GM21447 (cell line): Measurements from ENCODE around the gene P2RX1.

Source experiments
- ATAC-seq: cut with Tn5 transposase; IDR thresholded peaks from one replicate; pipeline ENCODE4 v1.9.1; 2021; ENCODE audit not compliant: unreplicated experiment

Gene P2RX1

GRCh38 chr17:3889325-3890012 is 26.8 kb downstream of the P2RX1 start:
- no peak for ATAC-seq

- ATAC-seq = no peak
Observed at GRCh38 chr17:3888343-3889171, 27.7 kb downstream of the P2RX1 start.

GRCh38 chr17:3887804-3888203 is 28.5 kb downstream of the P2RX1 start:
- ATAC-seq = no peak

GRCh38 chr17:3887394-3887793 is 28.9 kb downstream of the P2RX1 start:
- ATAC-seq = no peak

- ATAC-seq = no peak
Observed at GRCh38 chr17:3886776-3887175, 29.5 kb downstream of the P2RX1 start.

- ATAC-seq = no peak
Observed at GRCh38 chr17:3885970-3886369, 30.3 kb downstream of the P2RX1 start.

GRCh38 chr17:3885271-3885670 is 31.0 kb downstream of the P2RX1 start:
- no peak for ATAC-seq

GRCh38 chr17:3884188-3884587 is 32.1 kb downstream of the P2RX1 start:
- ATAC-seq = no peak

- ATAC-seq = no peak
Observed at GRCh38 chr17:3882276-3882675, 34.0 kb downstream of the P2RX1 start.

- ATAC-seq = no peak
Observed at GRCh38 chr17:3880983-3881382, 35.3 kb downstream of the P2RX1 start.

GRCh38 chr17:3879591-3880417 is 36.5 kb downstream of the P2RX1 start:
- no peak for ATAC-seq

- ATAC-seq = no peak
Observed at GRCh38 chr17:3879186-3879585, 37.1 kb downstream of the P2RX1 start.

GRCh38 chr17:3877220-3877619 is 39.0 kb downstream of the P2RX1 start:
- no peak for ATAC-seq

- no peak for ATAC-seq
Observed at GRCh38 chr17:3875317-3875716, 40.9 kb downstream of the P2RX1 start.

- no peak for ATAC-seq
Observed at GRCh38 chr17:3873862-3874261, 42.4 kb downstream of the P2RX1 start.

GRCh38 chr17:3870871-3871306 is 45.4 kb downstream of the P2RX1 start:
- ATAC-seq = no peak

- ATAC-seq = no peak
Observed at GRCh38 chr17:3867606-3868005, 48.7 kb downstream of the P2RX1 start.

GRCh38 chr17:3867106-3867505 is 49.2 kb downstream of the P2RX1 start:
- ATAC-seq = no peak

- no peak for ATAC-seq
Observed at GRCh38 chr17:3866276-3866675, 50.0 kb downstream of the P2RX1 start.

GRCh38 chr17:3865176-3865575 is 51.1 kb downstream of the P2RX1 start:
- ATAC-seq = no peak

- ATAC-seq = no peak
Observed at GRCh38 chr17:3864534-3864933, 51.7 kb downstream of the P2RX1 start.
